Embryonic facial prominence (tissue), 1 donor: ENCODE measurements around the gene SLCO6A1.
"Not testable (repeated sequence)": the region's sequence is repeated elsewhere in the genome, so short reads cannot be mapped to it uniquely, and the experiment has no call there.

ENCODE experiments used
- DNase-seq: peaks from one replicate; pipeline ENCODE4 v3.0.0-alpha.2; 2016; ENCODE audit errors: extremely low spot score

SLCO6A1 gene

GRCh38 chr5:102498271-102499034 lies at the start of gene SLCO6A1:
Gene SLCO6A1, minus strand, starts transcription at chr5:102499001. Its CDS starts 157 bp downstream, at chr5:102498844.
- DNase-seq = no peak

DNA sequence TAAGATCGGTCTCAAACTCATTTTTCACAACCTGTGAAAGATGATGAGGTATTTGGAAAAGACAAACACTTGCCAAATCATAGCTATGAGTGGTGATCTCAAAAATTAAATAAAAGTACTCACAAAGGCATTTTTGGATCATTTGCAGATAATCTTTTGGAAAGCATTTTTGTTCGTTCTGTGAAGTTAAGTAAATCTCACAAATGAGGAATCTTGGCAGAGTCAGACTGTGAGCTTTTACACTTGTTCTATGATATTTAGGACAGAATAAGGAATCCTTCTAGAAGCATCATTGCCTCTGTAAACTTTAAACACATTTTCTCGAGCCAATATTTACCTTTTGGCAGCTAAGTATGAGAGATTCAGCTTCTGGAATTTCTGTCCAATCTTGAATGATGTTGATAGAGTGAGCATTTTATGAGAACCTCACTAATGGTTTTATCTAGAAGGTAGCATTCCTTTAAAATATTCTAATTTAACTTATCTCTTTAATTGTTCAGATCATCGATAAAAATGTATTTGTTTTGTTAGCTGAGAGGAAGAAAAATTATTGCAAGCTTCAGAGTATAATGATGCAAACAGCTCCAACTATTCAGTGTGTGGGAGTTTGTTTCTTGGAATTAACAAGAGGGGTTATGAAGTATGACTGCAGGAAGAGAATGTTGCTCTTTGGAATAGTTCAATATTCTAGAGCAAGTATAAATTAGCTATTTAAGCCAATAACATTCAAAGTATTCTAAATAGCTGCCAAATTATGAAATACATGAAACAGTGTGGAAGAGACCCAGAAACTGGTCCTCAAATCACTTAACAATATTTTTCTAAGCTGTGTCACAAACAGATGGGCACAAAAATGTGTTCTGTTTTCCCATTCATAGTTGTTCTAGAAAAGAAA lies 48.6 kb upstream of the SLCO6A1 start:
- DNase-seq = no peak

DNA sequence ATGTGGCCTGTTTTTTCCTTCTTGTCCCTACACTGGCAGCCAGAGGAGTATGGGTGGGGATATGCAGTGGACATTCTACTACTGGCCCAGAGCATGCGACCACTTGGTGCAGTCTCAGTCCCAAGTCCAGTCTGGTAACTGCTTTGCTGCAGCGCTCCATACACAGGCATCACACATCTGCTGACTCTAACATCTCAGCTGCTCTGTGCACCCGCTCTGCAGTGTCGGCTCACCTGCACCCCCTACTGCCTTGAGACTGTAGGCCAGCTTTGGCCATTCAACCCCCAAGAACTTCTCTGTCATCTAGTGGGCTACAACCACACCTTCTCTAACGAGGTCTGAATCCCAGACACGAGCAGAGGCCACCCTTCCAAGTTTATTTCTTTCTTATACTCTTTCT lies 46.4 kb upstream of the SLCO6A1 start:
- DNase-seq = no peak

GRCh38 chr5:102542057-102542456 lies 43.3 kb upstream of the SLCO6A1 start:
- no peak for DNase-seq

DNA sequence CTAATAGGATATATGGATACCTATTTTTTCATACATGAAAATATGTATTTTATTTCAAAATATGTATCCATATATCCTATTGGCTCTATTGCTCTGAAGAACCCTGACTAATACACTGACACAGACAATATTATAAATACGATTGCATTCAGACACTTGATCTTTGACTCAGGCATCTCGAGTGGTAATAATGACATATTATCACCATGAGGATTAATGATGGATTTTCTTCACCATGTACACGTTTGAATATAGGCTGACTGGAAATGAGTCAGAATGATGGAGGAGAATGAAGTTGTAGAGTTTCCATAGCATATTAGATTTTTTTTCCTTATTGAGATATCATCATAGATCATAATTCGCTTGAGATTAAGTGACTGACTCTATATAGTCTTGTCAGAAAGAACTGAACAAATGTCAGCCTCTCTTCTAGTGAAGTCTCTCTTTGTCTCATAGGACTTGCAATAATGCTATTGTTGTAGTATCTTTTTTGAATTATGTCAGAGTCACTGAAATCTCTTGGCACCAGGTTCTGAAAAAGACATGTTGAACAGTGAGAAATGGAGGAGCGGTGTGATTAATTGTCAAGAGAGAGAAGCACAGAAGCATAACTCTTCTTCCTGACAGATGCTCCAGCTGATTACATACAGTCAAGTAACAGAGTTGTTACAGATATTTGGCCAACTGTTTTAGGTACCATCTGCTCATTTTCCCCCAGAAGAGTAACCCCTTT lies 41.4 kb upstream of the SLCO6A1 start:
- DNase-seq = no peak

GRCh38 chr5:102539562-102539961 lies 40.8 kb upstream of the SLCO6A1 start:
- DNase-seq = no peak

DNA sequence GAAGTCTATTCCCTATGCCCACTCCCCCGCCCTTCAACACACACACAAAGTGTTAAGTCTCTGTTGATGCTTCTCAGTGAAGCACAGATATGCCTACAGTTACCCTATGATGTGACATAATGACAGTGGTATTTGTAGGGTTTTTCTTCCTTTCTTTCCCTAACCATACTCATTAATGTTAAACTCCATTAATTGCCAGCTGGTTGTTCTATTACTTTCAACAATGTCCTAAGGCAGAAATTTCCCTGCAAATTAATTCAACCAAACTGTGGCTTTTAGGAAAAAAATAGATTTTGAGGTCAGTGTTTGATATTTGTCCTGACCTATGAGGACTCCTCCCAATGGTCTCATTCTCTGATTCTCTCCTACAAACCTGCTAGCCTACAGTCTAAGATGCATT lies 38.2 kb upstream of the SLCO6A1 start:
- DNase-seq = no peak

DNA sequence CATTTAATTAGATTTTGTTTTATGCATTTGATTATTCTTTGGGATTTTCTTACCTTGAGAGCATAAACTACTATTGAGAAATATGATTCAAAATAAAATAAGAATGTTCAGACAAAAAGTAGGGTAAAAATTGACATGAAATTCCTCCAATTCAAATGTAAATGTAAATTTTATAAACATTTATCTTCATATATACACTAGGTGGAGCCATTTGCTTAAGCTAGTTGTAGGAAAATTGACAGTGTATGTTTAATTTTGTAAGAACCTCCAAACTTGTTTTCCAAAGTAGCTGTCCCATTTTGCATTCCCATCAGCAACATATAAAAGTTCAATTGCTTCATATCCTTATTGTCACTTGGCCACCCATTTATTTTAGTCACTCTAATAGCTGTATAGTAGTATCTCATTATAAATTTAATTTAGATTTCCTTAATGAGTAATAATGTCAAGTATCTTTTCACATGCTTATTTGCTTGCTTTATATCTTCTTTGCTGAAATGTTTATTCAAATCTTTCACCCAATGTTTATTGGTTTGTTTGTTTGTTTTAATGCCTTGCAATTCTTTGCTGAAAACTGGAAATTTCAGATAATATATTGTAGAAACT lies 37.6 kb upstream of the SLCO6A1 start:
- peak; percentile 23 for DNase-seq

DNA sequence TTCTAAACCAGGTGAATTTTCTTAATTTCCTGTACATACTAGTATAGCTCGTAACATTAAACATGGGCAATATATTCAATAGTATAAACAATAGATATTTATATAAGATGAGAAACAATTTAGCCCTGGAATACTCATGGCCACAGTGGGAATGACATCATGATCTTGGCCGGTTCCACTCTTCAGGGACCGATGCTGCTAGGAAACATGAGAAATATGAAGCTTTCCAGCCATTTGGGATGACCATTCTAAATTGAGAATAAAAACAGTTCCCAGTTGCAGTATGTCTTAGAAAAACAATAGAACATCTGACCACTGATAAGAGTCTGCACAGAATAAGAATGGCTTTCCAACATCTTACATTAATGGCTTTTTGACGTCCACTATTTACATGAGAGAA lies 33.3 kb upstream of the SLCO6A1 start:
- DNase-seq = no peak

DNA sequence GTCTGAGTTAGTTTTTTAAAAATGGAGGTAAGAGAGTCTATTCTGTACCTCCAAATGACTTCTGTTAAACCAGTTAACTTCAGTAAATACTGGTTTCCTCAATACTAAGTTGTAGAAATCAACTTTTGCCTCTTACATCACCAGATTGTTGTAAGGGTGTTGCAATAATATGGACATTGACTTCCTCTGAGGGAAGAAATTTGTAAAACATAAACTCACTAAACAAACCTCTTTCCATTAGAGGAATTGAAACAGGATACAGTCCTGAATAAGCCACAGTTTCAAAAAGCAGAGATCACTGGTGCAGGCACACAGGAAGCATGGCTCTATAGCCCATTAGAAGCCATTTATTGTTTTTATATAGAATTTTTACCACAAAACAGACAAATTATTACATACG lies 32.7 kb upstream of the SLCO6A1 start:
- DNase-seq = no peak

GRCh38 chr5:102529447-102529846 lies 30.6 kb upstream of the SLCO6A1 start:
- no peak for DNase-seq

GRCh38 chr5:102529031-102529430 lies 30.2 kb upstream of the SLCO6A1 start:
- DNase-seq = no peak

GRCh38 chr5:102528600-102528999 lies 29.8 kb upstream of the SLCO6A1 start:
- DNase-seq = no peak

GRCh38 chr5:102527547-102527946 lies 28.7 kb upstream of the SLCO6A1 start:
- no peak for DNase-seq

DNA sequence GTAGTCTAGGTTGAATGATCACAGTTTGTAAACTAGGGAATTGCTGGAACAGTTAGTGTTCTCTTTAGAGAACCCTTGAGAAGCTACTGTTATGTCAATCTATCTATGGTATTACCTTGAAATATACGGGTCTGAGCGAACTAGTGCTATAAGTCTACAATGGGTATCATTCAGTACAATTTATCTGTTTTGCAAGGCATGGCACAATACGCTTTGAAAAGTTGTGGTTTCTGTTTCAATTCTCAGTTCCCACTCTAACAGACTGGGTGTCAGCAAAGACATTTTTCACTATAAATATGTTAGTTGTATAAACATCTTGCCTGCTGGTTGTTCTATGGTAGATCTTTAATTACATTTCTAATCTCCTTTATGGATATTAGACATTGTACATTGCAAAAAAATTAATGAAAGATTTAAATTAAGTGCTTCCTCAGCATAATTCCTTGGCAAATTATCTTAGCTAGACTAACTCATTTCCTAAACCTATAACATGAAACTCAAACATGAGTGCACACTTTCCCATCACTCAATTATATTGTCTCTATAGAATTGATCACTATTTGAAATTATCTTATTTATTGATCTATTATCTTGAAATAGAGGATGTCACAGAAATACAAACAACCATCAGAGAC lies 24.9 kb upstream of the SLCO6A1 start:
- DNase-seq = no peak

GRCh38 chr5:102511666-102512065 lies 12.9 kb upstream of the SLCO6A1 start:
- no peak for DNase-seq

- not testable (repeated sequence) for DNase-seq
Measured at GRCh38 chr5:102491261-102491914, 7.4 kb downstream of the SLCO6A1 start.

GRCh38 chr5:102483736-102484135 lies 15.1 kb downstream of the SLCO6A1 start:
- DNase-seq = no peak

DNA sequence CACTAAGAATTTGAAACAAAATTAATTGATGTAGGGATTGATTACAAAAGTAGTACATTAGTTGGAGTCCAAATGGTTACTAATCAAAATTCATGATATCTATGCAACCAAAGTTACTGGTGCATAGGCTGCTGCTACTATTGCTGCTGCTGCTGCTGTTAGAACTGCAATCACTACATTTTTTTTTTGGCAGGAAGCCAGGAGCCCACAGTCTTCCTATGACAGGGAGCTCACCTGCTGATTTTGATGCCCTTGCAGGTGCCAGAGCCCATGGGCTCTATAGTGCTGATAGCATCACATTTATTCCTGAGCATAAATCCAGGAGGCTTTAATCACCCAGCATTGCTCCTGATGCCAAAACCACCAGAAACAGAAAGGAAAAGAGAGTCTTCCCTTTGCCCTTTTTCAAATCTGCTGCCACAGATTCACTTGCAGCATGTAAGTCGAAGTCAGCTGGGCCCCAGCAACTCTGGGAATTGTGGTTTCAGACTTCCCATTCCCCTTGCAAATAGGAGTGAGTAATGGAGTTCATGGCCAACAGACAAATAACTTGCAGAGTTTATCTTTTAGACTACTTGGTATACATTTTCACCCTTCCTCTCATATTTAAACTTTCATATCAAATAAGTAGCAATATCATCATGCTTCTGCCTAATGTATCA lies 17.6 kb downstream of the SLCO6A1 start:
- no peak for DNase-seq

GRCh38 chr5:102453716-102454115 lies 45.1 kb downstream of the SLCO6A1 start:
- DNase-seq = no peak
